Measurements from ENCODE around the gene DUSP2. TPM values are rescaled to one million over a fixed set of nuclear protein-coding genes. Genes with fewer than 3 reads are reported as not detected.

DUSP2 gene
- total and polyA plus RNA-seq, 11 donors = 0.56 to 23.1 (median 2.7) TPM

GRCh38 chr2:96159084-96159830, 14.0 kb upstream of the DUSP2 start:
- Histone ChIP-seq H3K27ac (no peak overlapping the region), H3K27me3 (no peaks in the 10 kb centered on the region), H3K4me3 (no peak overlapping the region), H3K9me3 (peaks cover 0 to 9% (median 0%) of the 10 kb centered on the region in 12 donors), H3K4me1 (peaks cover 0 to 37% (median 0%) of the 10 kb centered on the region in 12 donors), H3K36me3 (no peaks in the 10 kb centered on the region)
- TF ChIP-seq POLR2A (IDR thresholded peaks at IDR 0.05) (no peak), CTCF (IDR thresholded peaks at IDR 0.05) (no peak)
- intact Hi-C loops (cut with DNase I) = no loop called here
- ATAC-seq (no peak), DNase-seq (peak in 1 of 5 donors; percentile 40)
- 81 to 89% (median 86%) methylated on average over 17 of the region's 17 CpGs for WGBS, 4 donors

DNA sequence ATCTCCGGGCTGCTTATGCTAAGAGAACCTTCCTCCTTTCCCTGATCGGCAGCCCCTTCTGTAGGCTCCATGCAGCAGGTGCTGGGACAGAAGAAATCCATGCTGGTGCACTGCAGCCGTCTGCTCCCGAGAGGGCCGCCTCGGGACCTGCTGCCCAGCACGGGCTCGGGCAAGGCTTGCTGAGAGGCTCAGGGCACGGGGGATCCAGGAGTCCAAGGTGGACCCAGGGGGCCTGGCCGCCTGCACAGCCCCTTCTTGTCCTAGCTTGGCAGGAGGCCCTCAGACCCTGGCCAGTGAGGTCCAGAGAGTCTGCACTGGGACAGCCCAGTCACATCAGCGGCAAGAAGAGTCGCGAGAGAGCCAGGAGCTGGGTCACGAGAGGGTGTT, 13.3 kb upstream of the DUSP2 start:
- no peak overlapping the region for H3K27ac ChIP-seq
- intact Hi-C loops (cut with DNase I) = no loop called here
- H3K4me1 ChIP-seq = peaks cover 0 to 30% (median 0%) of the 10 kb centered on the region in 12 donors
- ATAC-seq (no peak), DNase-seq (peak in 1 of 5 donors; percentile 48)
- no peaks in the 10 kb centered on the region for H3K27me3 ChIP-seq
- WGBS, 4 donors = 86 to 97% (median 88%) methylated on average over 12 to 14 of the region's 14 CpGs
- peaks cover 0 to 9% (median 0%) of the 10 kb centered on the region in 12 donors for H3K9me3 ChIP-seq
- H3K4me3 ChIP-seq = no peak overlapping the region
- no peak for TF ChIP-seq CTCF (IDR thresholded peaks at IDR 0.05)
- no peak for TF ChIP-seq POLR2A (IDR thresholded peaks at IDR 0.05)
- H3K36me3 ChIP-seq = no peaks in the 10 kb centered on the region

DNA sequence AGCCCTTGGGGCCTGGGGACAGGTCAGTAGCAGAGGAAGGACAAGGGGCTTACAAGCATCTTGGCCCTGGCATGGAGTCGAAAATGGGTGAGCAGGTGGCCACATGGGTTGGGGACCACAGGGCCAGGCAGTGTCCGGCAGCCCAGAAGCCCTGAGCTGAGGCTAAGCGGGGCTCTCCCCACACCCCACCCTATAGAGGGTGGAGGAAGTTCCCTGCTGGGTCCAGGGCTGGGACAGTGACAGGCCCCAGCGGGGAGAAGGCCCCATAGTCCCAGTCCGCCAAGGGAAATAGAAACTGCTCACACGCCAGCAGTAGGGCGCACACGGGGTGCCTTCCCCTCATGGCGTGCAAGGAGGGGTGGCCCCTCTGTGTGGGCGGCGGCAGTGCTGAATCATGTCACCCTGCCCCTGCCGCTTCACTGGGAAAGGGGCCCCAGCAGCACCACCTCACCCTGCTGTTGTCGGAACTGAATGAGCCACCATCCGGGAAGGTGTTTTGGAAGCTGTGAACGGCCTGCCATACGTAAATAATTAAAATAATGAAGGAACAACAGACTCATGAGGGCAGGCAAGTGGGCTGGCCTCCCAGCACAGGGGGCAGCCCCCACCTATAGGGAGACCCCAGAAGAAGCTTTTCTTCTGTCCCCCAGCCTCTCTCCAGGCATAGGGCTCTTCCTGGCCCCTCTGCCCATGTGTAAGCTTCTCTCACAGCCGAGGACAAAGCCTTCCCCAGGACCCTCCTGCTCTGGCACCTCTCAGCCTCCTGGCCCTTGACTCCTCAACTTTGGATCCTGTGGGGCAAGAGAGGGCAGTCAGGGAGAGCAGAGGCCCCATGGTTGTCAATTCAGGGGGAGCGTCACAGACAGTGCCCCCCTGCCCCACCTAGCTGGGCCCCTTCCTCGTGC, 12.7 kb upstream of the DUSP2 start:
- DNase-seq = peak in 1 of 5 donors; percentile 67
- no peak overlapping the region for H3K4me3 ChIP-seq
- intact Hi-C loops (cut with DNase I) = no loop called here
- no peaks in the 10 kb centered on the region for H3K27me3 ChIP-seq
- WGBS, 4 donors = 70 to 81% (median 78%) methylated on average over 14 to 19 of the region's 19 CpGs
- ATAC-seq = peak in 2 of 4 donors; percentile 4 to 41
- no peak for TF ChIP-seq CTCF (IDR thresholded peaks at IDR 0.05)
- no peak for TF ChIP-seq POLR2A (IDR thresholded peaks at IDR 0.05)
- no peaks in the 10 kb centered on the region for H3K36me3 ChIP-seq
- peak overlapping the region in 1 of 12 donors; percentile 33 for H3K27ac ChIP-seq
- H3K9me3 ChIP-seq = peaks cover 0 to 9% (median 0%) of the 10 kb centered on the region in 12 donors
- H3K4me1 ChIP-seq = peaks cover 0 to 23% (median 0%) of the 10 kb centered on the region in 12 donors

Measured in heart left ventricle (tissue), 16 donors.